VCaP (cell line): ENCODE measurements around the gene MBOAT2.

Experiments used
- H3K27ac ChIP-seq: fragments of 450-650 bp; 2 replicates; pipeline ENCODE4 v1.5.1; 2017
- TF ChIP-seq, protein P1 (sequence below): fragments of 450-650 bp; conservative IDR thresholded peaks from 2 replicates; pipeline ENCODE4 v1.5.1; 2017; ENCODE audit warnings: mild to moderate bottlenecking, moderate library complexity

MBOAT2 gene

GRCh38 chr2:8850845-8851487 is 152.5 kb downstream of the MBOAT2 start:
- TF ChIP-seq, protein P1, sequence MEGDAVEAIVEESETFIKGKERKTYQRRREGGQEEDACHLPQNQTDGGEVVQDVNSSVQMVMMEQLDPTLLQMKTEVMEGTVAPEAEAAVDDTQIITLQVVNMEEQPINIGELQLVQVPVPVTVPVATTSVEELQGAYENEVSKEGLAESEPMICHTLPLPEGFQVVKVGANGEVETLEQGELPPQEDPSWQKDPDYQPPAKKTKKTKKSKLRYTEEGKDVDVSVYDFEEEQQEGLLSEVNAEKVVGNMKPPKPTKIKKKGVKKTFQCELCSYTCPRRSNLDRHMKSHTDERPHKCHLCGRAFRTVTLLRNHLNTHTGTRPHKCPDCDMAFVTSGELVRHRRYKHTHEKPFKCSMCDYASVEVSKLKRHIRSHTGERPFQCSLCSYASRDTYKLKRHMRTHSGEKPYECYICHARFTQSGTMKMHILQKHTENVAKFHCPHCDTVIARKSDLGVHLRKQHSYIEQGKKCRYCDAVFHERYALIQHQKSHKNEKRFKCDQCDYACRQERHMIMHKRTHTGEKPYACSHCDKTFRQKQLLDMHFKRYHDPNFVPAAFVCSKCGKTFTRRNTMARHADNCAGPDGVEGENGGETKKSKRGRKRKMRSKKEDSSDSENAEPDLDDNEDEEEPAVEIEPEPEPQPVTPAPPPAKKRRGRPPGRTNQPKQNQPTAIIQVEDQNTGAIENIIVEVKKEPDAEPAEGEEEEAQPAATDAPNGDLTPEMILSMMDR = no peak
- no peak overlapping the region for H3K27ac ChIP-seq

DNA sequence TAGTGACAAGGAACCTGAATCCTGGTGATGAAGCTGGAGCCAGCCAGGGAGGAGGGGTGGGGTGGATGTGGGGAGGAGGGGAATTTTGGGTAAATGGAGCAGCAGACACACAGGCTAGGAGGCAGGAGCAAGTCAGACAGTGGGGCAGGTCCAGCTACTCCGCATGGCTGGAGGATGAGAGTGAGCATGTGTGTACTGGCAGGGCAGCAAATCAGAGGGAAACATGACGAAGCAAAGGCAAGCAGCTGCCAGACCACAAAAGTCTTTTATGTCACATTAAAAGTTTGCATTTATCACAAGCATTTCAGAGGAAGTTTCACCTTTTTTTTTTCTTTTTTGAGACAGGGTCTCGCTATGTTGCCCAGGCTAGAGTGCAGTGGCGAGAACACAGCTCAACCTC is 154.2 kb downstream of the MBOAT2 start:
- no peak overlapping the region for H3K27ac ChIP-seq
- TF ChIP-seq, protein P1 = no peak

DNA sequence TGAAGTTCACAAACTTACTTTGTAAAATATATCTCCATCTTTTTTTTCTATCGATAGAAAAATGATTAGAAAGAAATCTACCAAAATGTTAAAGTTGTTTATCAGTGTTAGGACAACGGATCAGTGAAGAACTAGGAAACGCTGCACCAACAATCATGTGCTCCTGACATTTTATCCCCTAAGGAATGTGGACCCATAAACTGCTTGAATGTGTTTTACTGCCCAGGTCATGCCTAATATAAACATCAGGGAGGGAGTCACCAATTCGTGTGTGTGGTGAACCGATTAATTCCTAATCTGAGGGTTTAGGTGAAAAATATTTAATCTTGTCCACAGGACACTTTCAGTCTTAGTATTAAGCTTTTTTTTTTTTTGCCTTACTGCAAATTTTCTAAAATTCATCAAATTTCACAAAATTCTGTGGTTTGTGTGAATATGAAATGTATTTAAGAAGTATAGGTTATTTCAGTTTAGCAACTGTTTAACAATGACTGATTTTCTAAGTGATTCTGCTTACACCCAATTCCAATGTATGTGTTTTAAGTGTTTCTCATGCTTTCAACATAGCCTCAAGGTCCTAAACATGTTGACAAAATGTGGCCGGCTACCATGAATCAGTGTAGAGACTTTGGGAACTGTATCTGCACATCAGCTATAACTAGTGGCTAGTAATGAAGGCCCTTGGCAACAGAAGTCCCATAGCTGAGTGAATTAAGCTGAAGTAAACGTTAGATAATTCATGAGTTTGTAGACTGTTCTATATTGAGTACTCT is 155.0 kb downstream of the MBOAT2 start:
- H3K27ac ChIP-seq = no peak overlapping the region
- TF ChIP-seq, protein P1 = no peak

DNA sequence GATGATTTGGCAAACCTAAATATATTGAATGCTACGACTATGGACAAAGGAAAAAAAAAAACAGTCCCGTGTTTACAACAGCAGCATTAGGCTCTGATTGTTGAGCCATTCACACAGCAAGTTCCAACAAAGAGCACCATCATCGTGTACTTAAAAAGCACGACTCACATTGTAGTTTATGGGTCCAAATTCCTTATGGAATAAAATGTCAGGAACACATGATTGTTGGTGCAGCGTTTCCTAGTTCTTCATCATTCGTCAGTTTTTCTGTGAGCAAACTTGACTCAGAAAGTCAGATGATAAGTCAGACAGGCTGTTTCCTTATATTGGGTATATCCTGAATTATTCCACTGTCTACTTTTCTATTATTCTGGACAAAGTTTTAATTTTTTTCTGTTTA is 156.1 kb downstream of the MBOAT2 start:
- H3K27ac ChIP-seq = no peak overlapping the region
- TF ChIP-seq, protein P1 = no peak

DNA sequence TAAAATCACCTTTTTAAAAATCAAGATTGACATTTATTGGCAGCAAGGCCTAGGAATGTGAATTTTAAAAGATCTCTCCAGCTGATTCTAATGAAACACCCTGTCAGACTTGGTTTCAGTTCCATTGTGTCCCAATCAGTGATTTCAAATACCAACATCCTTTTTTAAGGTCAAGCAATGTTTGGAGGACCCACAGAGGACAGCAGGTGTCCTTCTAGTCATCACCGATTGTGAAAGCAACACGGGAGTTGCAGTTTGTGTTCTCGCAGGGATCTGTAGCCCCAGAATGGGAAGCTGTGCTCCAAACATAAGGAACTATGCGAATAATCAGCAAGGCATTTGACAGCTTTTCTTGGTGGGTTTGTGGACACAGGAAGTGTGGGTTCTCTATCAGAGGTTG is 161.6 kb downstream of the MBOAT2 start:
- TF ChIP-seq, protein P1 = no peak
- H3K27ac ChIP-seq = no peak overlapping the region

- no peak overlapping the region for H3K27ac ChIP-seq
- TF ChIP-seq, protein P1 = no peak
Measured at GRCh38 chr2:8840475-8841091, 162.9 kb downstream of the MBOAT2 start.

GRCh38 chr2:8839189-8839965 is 164.1 kb downstream of the MBOAT2 start:
- no peak overlapping the region for H3K27ac ChIP-seq
- TF ChIP-seq, protein P1 = no peak
